Mammary epithelial cell (primary cell): ENCODE results near the gene GZF1.

ENCODE experiments used
- CTCF ChIP-seq, 2 donors: IDR thresholded peaks in 1 of 2; conservative IDR thresholded peaks in 1 of 2; 2 replicates each; pipeline ENCODE4 v1.5.1; 2011 to 2012; ENCODE audit warnings: inconsistent platforms in 2 of 2, low read length in 2 of 2, mild to moderate bottlenecking in 2 of 2, control low read depth in 1 of 2, low read depth in 1 of 2; ENCODE audit not compliant: insufficient read depth in 1 of 2; ENCODE audit errors: extremely low read depth in 1 of 2
- EZH2 ChIP-seq: IDR thresholded peaks from 2 replicates; pipeline ENCODE4 v1.6.1; 2012; ENCODE audit warnings: low read length, inconsistent platforms, borderline replicate concordance

DNA sequence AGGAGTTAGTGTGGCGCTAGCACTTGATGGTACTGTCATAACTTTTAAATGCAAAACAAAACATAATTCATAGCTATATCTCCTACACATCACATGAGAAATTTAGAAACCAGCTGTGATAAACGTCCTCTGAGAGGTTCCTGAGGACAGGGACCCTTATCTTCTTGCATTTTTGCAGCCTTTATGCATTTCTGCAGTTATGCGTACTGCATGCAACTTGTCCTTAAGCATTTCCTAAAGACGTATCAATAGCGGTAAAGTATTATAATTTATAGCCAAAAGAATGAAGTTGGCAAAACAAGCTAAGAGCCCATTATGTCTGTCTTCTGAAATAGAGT is 57.6 kb downstream of the GZF1 start:
- TF ChIP-seq CTCF (conservative IDR thresholded peaks at IDR 0.05 in 1 of 2, IDR thresholded peaks at IDR 0.05 in 1 of 2; ENCODE audit: extremely low read depth in 1 of 2, insufficient read depth in 1 of 2, low read depth in 1 of 2, low read length in 2 of 2) (no peak), EZH2 (no peak)
